HFFc6 (cell line): ENCODE results near the gene CD247. TPM values are rescaled to one million over a fixed set of nuclear protein-coding genes. Genes with fewer than 3 reads are reported as not detected.
"Not testable (repeated sequence)": the region's sequence is repeated elsewhere in the genome, so short reads cannot be mapped to it uniquely, and the experiment has no call there.

Experiments
- DNase-seq: peaks from one replicate; pipeline ENCODE4 v3.0.0-alpha.2; 2018
- H3K27ac Mint-ChIP-seq: 2 replicates; pipeline ENCODE4 v1.8.0; 2020; ENCODE audit warnings: mild to moderate bottlenecking, mixed read lengths
- H3K27me3 Mint-ChIP-seq: 2 replicates; pipeline ENCODE4 v1.8.0; 2021; ENCODE audit warnings: mild to moderate bottlenecking, moderate library complexity, mixed read lengths; ENCODE audit not compliant: insufficient read depth
- H3K36me3 Mint-ChIP-seq: 2 replicates; pipeline ENCODE4 v1.8.0; 2021; ENCODE audit warnings: low read depth, mixed read lengths
- H3K4me1 Mint-ChIP-seq: 2 replicates; pipeline ENCODE4 v1.8.0; 2020; ENCODE audit warnings: low read depth, mixed read lengths
- H3K4me3 Mint-ChIP-seq: 2 replicates; pipeline ENCODE4 v1.8.0; 2020; ENCODE audit warnings: mild to moderate bottlenecking, moderate library complexity, mixed read lengths
- H3K9me3 Mint-ChIP-seq: 2 replicates; pipeline ENCODE4 v1.8.0; 2020; ENCODE audit warnings: mild to moderate bottlenecking, mixed read lengths
- total RNA-seq, 6 experiments: library from RNA; stranded (reverse); fragmentation: NEBNext Ultra II Directional; extraction: Animal tissue kit (Norgen Biotek cat#: 25700); gene quantifications; 2 replicates in 1 of 6; 3 replicates in 5 of 6; pipeline ENCODE4 v1.2.3, GENCODE V29; 2021
- TF ChIP-seq, protein P1 (sequence below): fragments of 200-600 bp; sonication (generic); IDR thresholded peaks from 2 replicates; pipeline ENCODE4 v1.5.0; 2021; ENCODE audit warnings: antibody characterized with exemption, mild to moderate bottlenecking

The CD247 gene
- total RNA-seq, 6 experiments from 2014 or later: not detected

GRCh38 chr1:167563579-167564246 lies 45.4 kb upstream of the CD247 start:
- H3K4me1 Mint-ChIP-seq: no peaks in the 10 kb centered on the region
- H3K27me3 Mint-ChIP-seq: peaks cover 9% of the 10 kb centered on the region
- no peak for DNase-seq
- TF ChIP-seq, protein P1, sequence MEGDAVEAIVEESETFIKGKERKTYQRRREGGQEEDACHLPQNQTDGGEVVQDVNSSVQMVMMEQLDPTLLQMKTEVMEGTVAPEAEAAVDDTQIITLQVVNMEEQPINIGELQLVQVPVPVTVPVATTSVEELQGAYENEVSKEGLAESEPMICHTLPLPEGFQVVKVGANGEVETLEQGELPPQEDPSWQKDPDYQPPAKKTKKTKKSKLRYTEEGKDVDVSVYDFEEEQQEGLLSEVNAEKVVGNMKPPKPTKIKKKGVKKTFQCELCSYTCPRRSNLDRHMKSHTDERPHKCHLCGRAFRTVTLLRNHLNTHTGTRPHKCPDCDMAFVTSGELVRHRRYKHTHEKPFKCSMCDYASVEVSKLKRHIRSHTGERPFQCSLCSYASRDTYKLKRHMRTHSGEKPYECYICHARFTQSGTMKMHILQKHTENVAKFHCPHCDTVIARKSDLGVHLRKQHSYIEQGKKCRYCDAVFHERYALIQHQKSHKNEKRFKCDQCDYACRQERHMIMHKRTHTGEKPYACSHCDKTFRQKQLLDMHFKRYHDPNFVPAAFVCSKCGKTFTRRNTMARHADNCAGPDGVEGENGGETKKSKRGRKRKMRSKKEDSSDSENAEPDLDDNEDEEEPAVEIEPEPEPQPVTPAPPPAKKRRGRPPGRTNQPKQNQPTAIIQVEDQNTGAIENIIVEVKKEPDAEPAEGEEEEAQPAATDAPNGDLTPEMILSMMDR: no peak
- no peaks in the 10 kb centered on the region for H3K9me3 Mint-ChIP-seq
- no peaks in the 10 kb centered on the region for H3K36me3 Mint-ChIP-seq
- H3K4me3 Mint-ChIP-seq: no peak overlapping the region
- H3K27ac Mint-ChIP-seq: no peak overlapping the region

- Mint-ChIP-seq H3K4me3 (no peak overlapping the region), H3K4me1 (no peaks in the 10 kb centered on the region), H3K9me3 (no peaks in the 10 kb centered on the region), H3K36me3 (no peaks in the 10 kb centered on the region), H3K27me3 (peaks cover 8% of the 10 kb centered on the region), H3K27ac (no peak overlapping the region)
- TF ChIP-seq, protein P1: no peak
- DNase-seq: no peak
Observed at GRCh38 chr1:167562702-167563101, 44.4 kb upstream of the CD247 start.

DNA sequence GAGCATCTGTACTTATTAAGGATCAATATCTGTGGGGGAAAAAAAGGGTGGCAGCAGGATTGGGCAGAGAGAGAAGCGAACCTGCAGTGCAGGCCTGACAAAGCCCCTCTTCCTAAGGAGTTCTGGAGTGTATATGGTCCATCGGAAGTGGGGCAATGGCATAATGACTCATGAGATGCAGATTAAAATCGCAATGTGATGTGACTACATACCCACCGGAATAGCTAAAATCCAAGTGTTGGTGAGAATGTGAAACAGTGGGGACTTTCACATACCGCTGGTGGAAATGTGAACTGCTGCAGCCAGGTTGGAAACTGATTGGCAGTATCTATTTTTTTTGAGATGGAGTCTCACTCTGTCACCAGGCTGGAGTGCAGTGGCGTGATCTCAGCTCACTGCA lies 43.4 kb upstream of the CD247 start:
- Mint-ChIP-seq H3K27ac (no peak overlapping the region), H3K4me3 (no peak overlapping the region), H3K27me3 (peaks cover 11% of the 10 kb centered on the region), H3K36me3 (no peaks in the 10 kb centered on the region), H3K4me1 (no peaks in the 10 kb centered on the region), H3K9me3 (no peaks in the 10 kb centered on the region)
- DNase-seq: no peak
- TF ChIP-seq, protein P1: no peak

- Mint-ChIP-seq H3K36me3 (no peaks in the 10 kb centered on the region), H3K4me1 (peaks cover 9% of the 10 kb centered on the region), H3K27ac (no peak overlapping the region), H3K9me3 (no peaks in the 10 kb centered on the region), H3K27me3 (peaks cover 12% of the 10 kb centered on the region), H3K4me3 (no peak overlapping the region)
- TF ChIP-seq, protein P1: peak; percentile 93
- peak; percentile 66 for DNase-seq
Observed at GRCh38 chr1:167555971-167556714, 37.8 kb upstream of the CD247 start.

GRCh38 chr1:167555072-167555471 lies 36.7 kb upstream of the CD247 start:
- not testable (repeated sequence) for DNase-seq, H3K4me3 Mint-ChIP-seq, H3K36me3 Mint-ChIP-seq, H3K9me3 Mint-ChIP-seq, H3K27ac Mint-ChIP-seq, H3K4me1 Mint-ChIP-seq
- peaks cover 14% of the 10 kb centered on the region for H3K27me3 Mint-ChIP-seq
